Fibroblast of mammary gland (primary cell): Measurements from ENCODE around the gene NRXN3.

Source experiments
- DNase-seq: peaks from one replicate; pipeline ENCODE4 v3.0.0-alpha.2; 2010; ENCODE audit warnings: low read depth
- H3K4me3 ChIP-seq: 2 replicates; pipeline ENCODE4 v1.5.1; 2011; ENCODE audit warnings: low read depth, mild to moderate bottlenecking, low read length, moderate library complexity; ENCODE audit not compliant: control insufficient read depth
- CTCF ChIP-seq: conservative IDR thresholded peaks from 2 replicates; pipeline ENCODE4 v1.5.1; 2011; ENCODE audit warnings: low read depth, low read length, inconsistent platforms; ENCODE audit not compliant: control insufficient read depth, insufficient read depth

The NRXN3 gene

GRCh38 chr14:79649856-79650255 is 1479.7 kb downstream of the NRXN3 start:
- no peak for TF ChIP-seq CTCF
- DNase-seq = no peak
- H3K4me3 ChIP-seq = no peak overlapping the region

- no peak for DNase-seq
- no peak for TF ChIP-seq CTCF
- no peak overlapping the region for H3K4me3 ChIP-seq
Measured at GRCh38 chr14:79652513-79653307, 1482.5 kb downstream of the NRXN3 start.

- no peak for TF ChIP-seq CTCF
- DNase-seq = no peak
Measured at GRCh38 chr14:79656056-79656455, 1485.9 kb downstream of the NRXN3 start.

GRCh38 chr14:79656496-79656895 is 1486.3 kb downstream of the NRXN3 start:
- TF ChIP-seq CTCF = no peak
- no peak for DNase-seq
- H3K4me3 ChIP-seq = no peak overlapping the region

More at GRCh38 chr14:79656056-79656455, 1485.9 kb downstream of the NRXN3 start:
- no peak overlapping the region for H3K4me3 ChIP-seq

- H3K4me3 ChIP-seq = no peak overlapping the region
- TF ChIP-seq CTCF = no peak
- DNase-seq = no peak
Measured at GRCh38 chr14:79658221-79658620, 1488.0 kb downstream of the NRXN3 start.

GRCh38 chr14:79658769-79659168 is 1488.6 kb downstream of the NRXN3 start:
- DNase-seq = no peak
- no peak for TF ChIP-seq CTCF
- H3K4me3 ChIP-seq = no peak overlapping the region
